ENCODE measurements around the gene CARD16.

CARD16 gene

DNA sequence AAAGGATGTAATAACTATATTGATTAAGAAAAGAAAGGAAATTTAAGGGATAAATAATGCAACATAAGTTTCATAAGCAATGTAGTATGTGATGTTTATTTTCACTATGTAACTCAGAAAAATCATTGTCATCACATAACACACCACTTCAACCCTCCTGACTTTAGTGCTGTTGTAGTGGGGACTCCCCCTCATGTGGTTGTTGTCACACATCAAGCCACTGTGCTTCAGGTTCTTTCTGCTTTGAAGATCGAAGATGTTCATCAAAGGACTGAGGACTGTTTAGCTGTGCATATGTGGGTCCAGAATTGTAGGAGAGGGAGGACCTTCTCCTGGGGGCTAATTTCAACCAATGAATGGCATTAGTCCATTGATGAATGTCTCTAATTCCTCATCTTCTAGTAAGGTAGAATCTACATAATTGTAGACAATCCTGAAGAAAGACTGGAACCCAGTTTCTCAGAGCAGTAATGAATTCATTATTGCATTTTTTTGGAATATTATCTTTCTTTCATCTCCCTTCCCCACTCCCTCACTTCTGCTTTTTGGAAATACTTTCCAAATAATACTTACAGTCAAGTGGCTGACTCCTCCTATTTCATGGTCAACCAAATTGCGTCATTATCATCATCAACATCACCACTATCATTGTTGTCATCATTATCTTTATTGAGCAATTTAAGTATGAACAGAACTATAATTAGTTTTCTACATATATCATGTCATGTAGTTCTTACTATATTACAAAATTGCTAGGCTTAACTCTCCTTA lies 9.8 kb upstream of the CARD16 start:
- no peak for DNase-seq (ENCODE audit: low read depth, low spot score)
- Histone ChIP-seq H3K4me3 (no peak overlapping the region), H3K27ac (no peak overlapping the region), H3K9ac (ENCODE audit: insufficient read length) (no peak overlapping the region), H3K36me3 (ENCODE audit: insufficient read depth, low read length) (no peaks in the 10 kb centered on the region), H3K9me3 (ENCODE audit: low read depth, low read length) (no peaks in the 10 kb centered on the region)
- no peak for TF ChIP-seq POLR2AphosphoS5 (IDR thresholded peaks at IDR 0.05; ENCODE audit: borderline replicate concordance, low read depth, low read length)
- no peak for TF ChIP-seq FOXP2 (optimal IDR thresholded peaks at IDR 0.05; ENCODE audit: control extremely low read depth, extremely low read length, insufficient read depth)
- no peak for TF ChIP-seq EZH2 (IDR thresholded peaks at IDR 0.05)

DNA sequence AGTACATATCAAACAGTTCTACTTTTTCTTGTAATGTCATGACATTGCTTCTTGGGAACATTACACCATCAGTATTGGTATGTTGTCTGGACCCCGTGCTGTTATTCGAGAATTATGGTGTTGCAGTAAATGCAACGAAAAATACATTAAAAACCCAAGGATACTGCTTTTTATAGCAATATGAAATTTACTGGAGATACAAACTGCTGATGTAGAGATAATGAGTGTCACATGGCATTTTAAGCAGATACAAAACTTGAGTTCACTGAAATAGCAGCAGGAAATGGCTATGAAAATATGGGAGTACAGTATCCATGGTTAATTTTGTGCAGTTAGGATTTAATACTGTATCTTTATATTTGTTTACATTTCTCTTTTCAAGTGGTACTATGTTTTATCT lies 7.4 kb upstream of the CARD16 start:
- no peak overlapping the region for H3K27ac ChIP-seq
- H3K9ac ChIP-seq (ENCODE audit: insufficient read length), result no peak overlapping the region
- H3K4me3 ChIP-seq, result no peak overlapping the region
- DNase-seq (ENCODE audit: low read depth, low spot score), result no peak
- TF ChIP-seq FOXP2 (optimal IDR thresholded peaks at IDR 0.05; ENCODE audit: control extremely low read depth, extremely low read length, insufficient read depth) (no peak), EZH2 (IDR thresholded peaks at IDR 0.05) (no peak), POLR2AphosphoS5 (IDR thresholded peaks at IDR 0.05; ENCODE audit: borderline replicate concordance, low read depth, low read length) (no peak)
- no peaks in the 10 kb centered on the region for H3K9me3 ChIP-seq (ENCODE audit: low read depth, low read length)
- no peaks in the 10 kb centered on the region for H3K36me3 ChIP-seq (ENCODE audit: insufficient read depth, low read length)

DNA sequence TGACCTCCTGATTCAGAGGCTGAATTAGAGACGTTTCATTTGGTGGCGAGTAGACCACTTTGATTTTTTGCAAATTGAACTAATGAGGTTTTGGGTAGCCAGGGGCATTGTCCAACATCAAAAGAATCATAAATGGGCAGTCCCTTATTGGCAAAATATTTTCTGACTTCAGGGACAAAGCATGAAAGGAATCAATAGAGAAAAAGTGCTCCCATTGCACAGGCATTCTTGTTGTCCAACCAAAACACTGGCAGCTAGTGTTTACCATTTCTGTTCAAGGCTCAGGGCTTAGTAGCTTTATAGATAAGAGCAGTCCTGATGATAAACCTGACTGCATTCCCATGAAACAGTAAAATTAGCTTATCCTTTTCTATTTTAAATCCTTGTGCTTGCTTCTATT lies 6.4 kb upstream of the CARD16 start:
- Histone ChIP-seq H3K9me3 (ENCODE audit: low read depth, low read length) (no peaks in the 10 kb centered on the region), H3K27ac (no peak overlapping the region), H3K4me3 (no peak overlapping the region), H3K9ac (ENCODE audit: insufficient read length) (no peak overlapping the region), H3K36me3 (ENCODE audit: insufficient read depth, low read length) (no peaks in the 10 kb centered on the region)
- DNase-seq (ENCODE audit: low read depth, low spot score), result no peak
- no peak for TF ChIP-seq POLR2AphosphoS5 (IDR thresholded peaks at IDR 0.05; ENCODE audit: borderline replicate concordance, low read depth, low read length)
- no peak for TF ChIP-seq EZH2 (IDR thresholded peaks at IDR 0.05)
- TF ChIP-seq FOXP2 (optimal IDR thresholded peaks at IDR 0.05; ENCODE audit: control extremely low read depth, extremely low read length, insufficient read depth), result no peak

DNA sequence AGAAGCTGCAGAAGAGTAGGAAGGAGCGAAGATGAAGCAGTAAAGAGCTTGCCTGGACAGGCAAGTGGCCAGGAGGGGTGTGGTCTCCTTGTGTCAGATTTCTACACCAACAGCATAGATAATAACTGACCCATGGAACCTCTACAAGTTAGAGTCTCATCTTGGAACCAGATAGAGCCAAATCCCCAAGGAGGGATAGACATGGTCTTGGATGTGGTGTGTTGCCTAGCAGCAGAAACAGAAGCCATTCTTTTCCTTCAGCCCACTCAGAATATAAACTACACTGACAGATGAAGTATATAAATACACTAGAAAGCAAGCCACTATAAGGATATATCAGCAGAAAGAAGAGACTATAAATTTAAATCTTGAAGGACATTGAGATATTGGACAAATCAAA lies 4.3 kb upstream of the CARD16 start:
- no peaks in the 10 kb centered on the region for H3K9me3 ChIP-seq (ENCODE audit: low read depth, low read length)
- no peak overlapping the region for H3K4me3 ChIP-seq
- TF ChIP-seq FOXP2 (optimal IDR thresholded peaks at IDR 0.05; ENCODE audit: control extremely low read depth, extremely low read length, insufficient read depth) (no peak), EZH2 (IDR thresholded peaks at IDR 0.05) (no peak), POLR2AphosphoS5 (IDR thresholded peaks at IDR 0.05; ENCODE audit: borderline replicate concordance, low read depth, low read length) (no peak)

DNA sequence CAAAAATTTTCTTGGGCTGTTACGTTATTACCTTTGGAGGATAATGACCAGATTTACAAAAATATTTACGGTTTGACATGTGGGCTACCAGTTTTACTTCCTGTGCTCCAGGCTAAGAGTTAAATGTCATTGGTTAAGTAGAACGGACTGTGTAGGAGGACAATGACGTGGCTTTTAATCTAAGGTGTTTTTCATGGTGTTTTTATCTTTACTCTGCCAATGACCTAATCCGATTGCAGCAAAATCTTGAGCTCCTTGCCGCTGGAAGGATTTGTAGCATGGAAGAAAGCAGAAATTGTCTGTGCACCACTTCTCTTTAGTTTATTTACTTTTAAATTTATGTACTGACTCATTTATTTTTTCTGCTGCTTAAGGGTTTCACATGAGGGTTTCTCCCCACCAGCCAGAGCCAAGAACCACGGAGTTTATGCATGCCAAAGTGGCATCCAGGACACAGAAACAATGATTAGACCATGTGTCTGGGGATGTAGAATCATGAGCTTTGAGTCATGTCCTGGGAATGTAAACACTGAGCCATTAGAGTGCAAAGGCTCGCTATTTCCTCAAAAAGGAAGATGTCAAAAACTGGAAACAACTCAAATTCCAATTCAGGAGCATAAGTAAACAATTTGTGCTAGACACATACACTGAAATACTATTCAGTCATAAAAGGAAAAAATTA lies 1.9 kb upstream of the CARD16 start:
- H3K27ac ChIP-seq, result no peak overlapping the region
- no peak overlapping the region for H3K9ac ChIP-seq (ENCODE audit: insufficient read length)
- H3K9me3 ChIP-seq (ENCODE audit: low read depth, low read length), result no peaks in the 10 kb centered on the region
- DNase-seq (ENCODE audit: low read depth, low spot score), result no peak
- TF ChIP-seq EZH2 (IDR thresholded peaks at IDR 0.05) (no peak), POLR2AphosphoS5 (IDR thresholded peaks at IDR 0.05; ENCODE audit: borderline replicate concordance, low read depth, low read length) (no peak), FOXP2 (optimal IDR thresholded peaks at IDR 0.05; ENCODE audit: control extremely low read depth, extremely low read length, insufficient read depth) (no peak)
- no peak overlapping the region for H3K4me3 ChIP-seq
- no peaks in the 10 kb centered on the region for H3K36me3 ChIP-seq (ENCODE audit: insufficient read depth, low read length)

More for the DNA sequence above, 4.3 kb upstream of the CARD16 start:
- Histone ChIP-seq H3K36me3 (ENCODE audit: insufficient read depth, low read length) (no peaks in the 10 kb centered on the region), H3K9ac (ENCODE audit: insufficient read length) (no peak overlapping the region), H3K27ac (no peak overlapping the region)
- DNase-seq (ENCODE audit: low read depth, low spot score), result no peak

DNA sequence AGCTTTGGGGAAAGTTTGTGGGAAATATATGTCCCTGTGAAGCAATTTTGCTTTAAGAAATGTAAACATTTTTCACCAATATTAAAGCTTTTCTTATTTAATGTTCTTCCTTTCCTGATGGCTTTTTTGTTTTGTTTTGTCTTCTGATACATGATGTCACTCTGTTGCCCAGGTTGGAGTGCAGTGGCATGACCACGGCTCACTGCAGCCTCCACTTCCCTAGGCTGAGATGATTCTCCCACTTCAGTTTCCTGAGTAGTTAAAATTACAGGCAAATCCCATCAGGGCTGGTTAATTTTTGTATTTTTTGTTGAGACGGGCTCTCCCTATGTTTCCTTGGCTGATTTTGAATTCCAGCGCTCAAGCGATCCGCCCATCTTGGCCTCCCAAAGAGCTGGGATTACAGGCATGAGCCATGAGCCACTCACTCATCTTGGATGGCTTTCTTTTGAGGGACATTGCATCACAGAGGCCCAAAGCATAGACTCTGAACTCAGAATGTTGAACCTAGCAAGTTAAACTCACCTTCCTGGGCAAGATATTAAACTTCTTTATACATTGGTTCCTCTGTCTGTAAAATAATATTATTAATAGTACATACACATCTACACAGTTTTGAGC lies 651 bp upstream of the CARD16 start:
- no peak overlapping the region for H3K4me3 ChIP-seq
- H3K27ac ChIP-seq, result no peak overlapping the region

DNA sequence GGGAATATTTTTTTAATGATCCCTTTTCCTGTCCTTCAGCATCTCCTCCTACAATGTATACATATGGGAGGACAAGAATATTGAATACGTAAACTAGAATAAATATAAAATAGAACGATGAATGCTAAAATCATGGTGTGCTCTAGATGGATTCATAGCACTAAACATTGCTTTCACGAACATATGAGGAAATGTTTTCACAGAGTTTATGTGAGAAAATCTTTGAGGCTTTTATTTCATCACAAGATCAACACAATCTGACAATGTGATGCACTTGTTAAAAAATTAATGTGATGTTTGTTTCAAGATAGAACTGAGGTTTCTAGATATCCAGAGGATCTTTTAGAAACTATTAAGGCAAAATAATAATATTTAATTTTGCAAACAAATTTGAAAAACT lies 3.0 kb downstream of the CARD16 start:
- no peak overlapping the region for H3K27ac ChIP-seq
- H3K36me3 ChIP-seq (ENCODE audit: insufficient read depth, low read length), result no peaks in the 10 kb centered on the region
- H3K4me3 ChIP-seq, result no peak overlapping the region
- TF ChIP-seq FOXP2 (optimal IDR thresholded peaks at IDR 0.05; ENCODE audit: control extremely low read depth, extremely low read length, insufficient read depth), result no peak
- no peak for TF ChIP-seq POLR2AphosphoS5 (IDR thresholded peaks at IDR 0.05; ENCODE audit: borderline replicate concordance, low read depth, low read length)
- TF ChIP-seq EZH2 (IDR thresholded peaks at IDR 0.05), result no peak
- DNase-seq (ENCODE audit: low read depth, low spot score), result no peak
- no peaks in the 10 kb centered on the region for H3K9me3 ChIP-seq (ENCODE audit: low read depth, low read length)
- H3K9ac ChIP-seq (ENCODE audit: insufficient read length), result no peak overlapping the region

More for the DNA sequence above, 651 bp upstream of the CARD16 start:
- H3K9me3 ChIP-seq (ENCODE audit: low read depth, low read length), result no peaks in the 10 kb centered on the region
- no peak overlapping the region for H3K9ac ChIP-seq (ENCODE audit: insufficient read length)
- DNase-seq (ENCODE audit: low read depth, low spot score), result no peak
- TF ChIP-seq FOXP2 (optimal IDR thresholded peaks at IDR 0.05; ENCODE audit: control extremely low read depth, extremely low read length, insufficient read depth), result no peak
- TF ChIP-seq POLR2AphosphoS5 (IDR thresholded peaks at IDR 0.05; ENCODE audit: borderline replicate concordance, low read depth, low read length), result no peak
- TF ChIP-seq EZH2 (IDR thresholded peaks at IDR 0.05), result no peak
- no peaks in the 10 kb centered on the region for H3K36me3 ChIP-seq (ENCODE audit: insufficient read depth, low read length)

DNA sequence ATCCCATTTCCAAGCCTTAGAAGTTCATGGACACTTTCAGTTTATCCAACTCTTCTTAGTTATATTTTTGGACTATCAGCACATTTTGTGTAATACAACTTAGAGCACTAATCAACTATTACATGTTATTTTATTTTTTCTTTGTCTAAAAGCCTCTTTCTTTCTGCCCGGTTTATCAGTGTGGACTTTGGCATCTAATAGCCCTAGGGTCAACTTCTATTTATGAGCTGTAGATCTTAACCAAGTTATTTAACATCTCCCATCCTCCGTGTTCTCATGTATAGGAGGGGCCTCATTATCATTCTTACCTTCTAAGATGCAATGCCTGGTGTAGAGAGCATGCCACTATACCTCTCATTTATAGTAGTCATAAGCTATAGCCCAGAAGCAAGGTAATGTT lies 4.4 kb downstream of the CARD16 start:
- no peaks in the 10 kb centered on the region for H3K9me3 ChIP-seq (ENCODE audit: low read depth, low read length)
- H3K4me3 ChIP-seq, result no peak overlapping the region
- H3K9ac ChIP-seq (ENCODE audit: insufficient read length), result no peak overlapping the region
- no peaks in the 10 kb centered on the region for H3K36me3 ChIP-seq (ENCODE audit: insufficient read depth, low read length)
- no peak for TF ChIP-seq POLR2AphosphoS5 (IDR thresholded peaks at IDR 0.05; ENCODE audit: borderline replicate concordance, low read depth, low read length)
- no peak for TF ChIP-seq EZH2 (IDR thresholded peaks at IDR 0.05)
- no peak for TF ChIP-seq FOXP2 (optimal IDR thresholded peaks at IDR 0.05; ENCODE audit: control extremely low read depth, extremely low read length, insufficient read depth)
- no peak overlapping the region for H3K27ac ChIP-seq
- no peak for DNase-seq (ENCODE audit: low read depth, low spot score)

Measured in SK-N-MC (cell line).